OCI-LY1 (cell line): ENCODE data around the gene SNAI1.

Experiments used
- H2AFZ ChIP-seq: fragments of 200-600 bp; sonication (generic), shearing (Covaris generic); 2 replicates; pipeline ENCODE4 v1.6.0; 2014; ENCODE audit warnings: antibody characterized with exemption, mild to moderate bottlenecking, low read length
- H3F3A ChIP-seq: fragments of 200-600 bp; sonication (generic), shearing (Covaris generic); 2 replicates; pipeline ENCODE4 v1.6.0; 2014; ENCODE audit warnings: mild to moderate bottlenecking, antibody characterized with exemption, low read length, moderate library complexity; ENCODE audit not compliant: insufficient read depth
- H3K27ac ChIP-seq: fragments of 200-600 bp; sonication (generic); 2 replicates; pipeline ENCODE4 v1.5.1; 2014; ENCODE audit warnings: low read length, mixed run types, mild to moderate bottlenecking, low read depth; ENCODE audit not compliant: poor library complexity, severe bottlenecking
- H3K27me3 ChIP-seq: fragments of 200-600 bp; sonication (generic); 2 replicates; pipeline ENCODE4 v1.6.0; 2014; ENCODE audit warnings: antibody characterized with exemption, mild to moderate bottlenecking, low read length, moderate library complexity; ENCODE audit not compliant: insufficient read depth
- H3K36me3 ChIP-seq: fragments of 200-600 bp; sonication (generic); 2 replicates; pipeline ENCODE4 v1.6.1; 2014; ENCODE audit warnings: mild to moderate bottlenecking, antibody characterized with exemption, low read length, moderate library complexity, mixed read lengths; ENCODE audit not compliant: insufficient read depth
- H3K4me1 ChIP-seq: fragments of 200-600 bp; sonication (generic); 2 replicates; pipeline ENCODE4 v1.5.1; 2014; ENCODE audit warnings: mild to moderate bottlenecking, low read length, moderate library complexity; ENCODE audit not compliant: insufficient read depth, severe bottlenecking
- H3K4me2 ChIP-seq: fragments of 200-600 bp; sonication (generic), shearing (Covaris generic); 2 replicates; pipeline ENCODE4 v1.6.1; 2014; ENCODE audit warnings: low read length
- H3K4me3 ChIP-seq: fragments of 200-600 bp; sonication (generic); 2 replicates; pipeline ENCODE4 v1.5.1; 2014; ENCODE audit warnings: low read length, low read depth, mild to moderate bottlenecking, mixed read lengths; ENCODE audit not compliant: poor library complexity, severe bottlenecking
- H3K79me2 ChIP-seq: fragments of 200-600 bp; shearing (Covaris generic); 2 replicates; pipeline ENCODE4 v1.6.1; 2016; ENCODE audit warnings: mixed run types, low read length, mixed read lengths; ENCODE audit not compliant: insufficient read depth
- H3K9ac ChIP-seq: fragments of 200-600 bp; sonication (generic), shearing (Covaris generic); 2 replicates; pipeline ENCODE4 v1.6.1; 2014; ENCODE audit warnings: mild to moderate bottlenecking, low read length, mixed read lengths
- H3K9me2 ChIP-seq: fragments of 200-600 bp; sonication (generic), shearing (Covaris generic); 2 replicates; pipeline ENCODE4 v1.6.1; 2014; ENCODE audit warnings: low read depth, mild to moderate bottlenecking, low read length, mixed read lengths
- H3K9me3 ChIP-seq: fragments of 200-600 bp; shearing (Covaris generic); 2 replicates; pipeline ENCODE4 v1.6.1; 2014; ENCODE audit warnings: low read length, mixed read lengths
- H4K20me1 ChIP-seq: fragments of 200-600 bp; sonication (generic), shearing (Covaris generic); 2 replicates; pipeline ENCODE4 v1.6.0; 2016; ENCODE audit warnings: mild to moderate bottlenecking, low read length; ENCODE audit not compliant: insufficient read depth
- EZH2 ChIP-seq: fragments of 200-600 bp; sonication (generic), shearing (Covaris generic); IDR thresholded peaks from 2 replicates; pipeline ENCODE4 v1.8.0; 2017; ENCODE audit warnings: borderline replicate concordance, mixed run types, mild to moderate bottlenecking, antibody characterized with exemption, low read length, moderate library complexity, mixed read lengths
- TF ChIP-seq, protein P1 (sequence below): fragments of 200-600 bp; sonication (generic), shearing (Covaris generic); IDR thresholded peaks from 2 replicates; pipeline ENCODE4 v1.5.1; 2017; ENCODE audit warnings: mild to moderate bottlenecking, antibody characterized with exemption, low read length, moderate library complexity, mixed read lengths

SNAI1 gene

DNA sequence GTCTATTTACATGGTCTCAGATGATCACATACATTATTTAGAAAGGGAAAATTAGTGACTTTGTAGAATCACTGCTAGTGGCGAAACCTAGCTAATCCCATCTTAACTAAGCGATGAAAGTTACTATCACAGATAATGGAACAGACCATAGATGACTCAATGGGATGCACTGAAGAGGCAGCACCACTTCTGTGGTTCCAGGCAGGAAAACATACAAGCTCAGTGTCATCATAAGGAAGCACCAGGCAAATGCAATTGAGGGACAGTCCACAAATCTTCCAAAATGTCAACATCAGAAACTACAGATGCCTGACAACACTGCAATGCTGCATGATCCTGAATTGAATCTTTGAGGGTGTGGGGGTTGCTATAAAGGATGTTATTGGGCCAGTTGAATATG lies 15.9 kb upstream of the SNAI1 start:
- H3K9ac ChIP-seq = no peak overlapping the region
- no peak overlapping the region for H3K27ac ChIP-seq
- no peaks in the 10 kb centered on the region for H3K9me2 ChIP-seq
- no peaks in the 10 kb centered on the region for H3K27me3 ChIP-seq
- H4K20me1 ChIP-seq = no peaks in the 10 kb centered on the region
- H3K4me2 ChIP-seq = no peak overlapping the region
- H2AFZ ChIP-seq = no peak overlapping the region
- H3K4me1 ChIP-seq = no peaks in the 10 kb centered on the region
- no peak for TF ChIP-seq EZH2
- TF ChIP-seq, protein P1, sequence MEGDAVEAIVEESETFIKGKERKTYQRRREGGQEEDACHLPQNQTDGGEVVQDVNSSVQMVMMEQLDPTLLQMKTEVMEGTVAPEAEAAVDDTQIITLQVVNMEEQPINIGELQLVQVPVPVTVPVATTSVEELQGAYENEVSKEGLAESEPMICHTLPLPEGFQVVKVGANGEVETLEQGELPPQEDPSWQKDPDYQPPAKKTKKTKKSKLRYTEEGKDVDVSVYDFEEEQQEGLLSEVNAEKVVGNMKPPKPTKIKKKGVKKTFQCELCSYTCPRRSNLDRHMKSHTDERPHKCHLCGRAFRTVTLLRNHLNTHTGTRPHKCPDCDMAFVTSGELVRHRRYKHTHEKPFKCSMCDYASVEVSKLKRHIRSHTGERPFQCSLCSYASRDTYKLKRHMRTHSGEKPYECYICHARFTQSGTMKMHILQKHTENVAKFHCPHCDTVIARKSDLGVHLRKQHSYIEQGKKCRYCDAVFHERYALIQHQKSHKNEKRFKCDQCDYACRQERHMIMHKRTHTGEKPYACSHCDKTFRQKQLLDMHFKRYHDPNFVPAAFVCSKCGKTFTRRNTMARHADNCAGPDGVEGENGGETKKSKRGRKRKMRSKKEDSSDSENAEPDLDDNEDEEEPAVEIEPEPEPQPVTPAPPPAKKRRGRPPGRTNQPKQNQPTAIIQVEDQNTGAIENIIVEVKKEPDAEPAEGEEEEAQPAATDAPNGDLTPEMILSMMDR = no peak
- H3K4me3 ChIP-seq = no peak overlapping the region
- no peaks in the 10 kb centered on the region; the same call in 1 of the 2 replicates for H3K36me3 ChIP-seq
- H3K79me2 ChIP-seq = no peaks in the 10 kb centered on the region
- no peaks in the 10 kb centered on the region for H3K9me3 ChIP-seq
- no peaks in the 10 kb centered on the region for H3F3A ChIP-seq

DNA sequence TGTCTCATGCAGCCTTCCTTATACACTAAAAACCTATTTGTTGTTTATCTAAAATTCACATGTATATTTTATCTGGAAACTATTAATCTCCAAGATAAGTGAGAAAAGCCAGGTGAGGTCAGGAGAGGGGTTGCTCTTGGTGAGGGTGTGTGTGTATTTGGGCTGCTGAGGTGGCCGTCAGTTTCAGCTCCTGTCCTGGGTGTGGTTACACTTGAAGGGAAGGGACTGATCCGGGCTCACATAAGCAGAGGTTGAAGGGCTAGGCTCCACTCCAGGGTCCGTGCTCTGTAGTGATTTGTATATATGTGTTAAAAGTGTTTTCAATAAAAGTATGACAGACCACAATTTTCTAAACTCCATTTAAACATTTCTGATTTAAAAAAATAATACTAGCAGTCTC lies 13.5 kb upstream of the SNAI1 start:
- Histone ChIP-seq H3K27me3 (no peaks in the 10 kb centered on the region), H3K4me1 (no peaks in the 10 kb centered on the region), H3K27ac (no peak overlapping the region), H2AFZ (no peak overlapping the region), H3K9me2 (no peaks in the 10 kb centered on the region), H3K4me3 (no peak overlapping the region), H4K20me1 (no peaks in the 10 kb centered on the region), H3K9me3 (no peaks in the 10 kb centered on the region), H3K36me3 (no peaks in the 10 kb centered on the region; the same call in 1 of the 2 replicates), H3F3A (no peaks in the 10 kb centered on the region), H3K9ac (no peak overlapping the region), H3K79me2 (no peaks in the 10 kb centered on the region), H3K4me2 (no peak overlapping the region)
- TF ChIP-seq, protein P1 = no peak
- no peak for TF ChIP-seq EZH2

DNA sequence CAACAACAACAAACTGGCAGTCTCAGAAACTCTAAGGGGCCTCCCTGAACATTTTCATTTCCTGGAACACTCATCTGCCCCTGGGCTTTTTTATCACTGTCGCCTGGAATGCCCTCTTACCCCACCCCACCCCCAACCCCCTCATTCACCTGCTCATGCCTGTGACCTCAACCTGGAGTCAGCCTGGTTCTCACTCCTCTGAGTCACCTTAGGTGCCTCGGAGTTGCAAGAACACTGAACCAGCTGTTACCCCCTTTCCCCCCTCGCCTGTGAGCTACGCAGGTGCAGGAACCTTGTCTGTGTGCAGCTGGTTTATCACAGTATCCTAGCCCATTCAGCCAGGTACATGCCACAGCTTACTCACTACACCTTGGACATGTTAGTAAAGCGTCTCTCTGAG lies 12.8 kb upstream of the SNAI1 start:
- TF ChIP-seq, protein P1 = no peak
- TF ChIP-seq EZH2 = no peak
- Histone ChIP-seq H3K9ac (no peak overlapping the region), H3K27me3 (no peaks in the 10 kb centered on the region), H3K4me1 (no peaks in the 10 kb centered on the region), H3K9me2 (no peaks in the 10 kb centered on the region), H3K4me2 (no peak overlapping the region), H4K20me1 (no peaks in the 10 kb centered on the region), H3K4me3 (no peak overlapping the region), H3F3A (no peaks in the 10 kb centered on the region), H3K9me3 (no peaks in the 10 kb centered on the region), H3K36me3 (no peaks in the 10 kb centered on the region), H2AFZ (no peak overlapping the region), H3K27ac (no peak overlapping the region), H3K79me2 (no peaks in the 10 kb centered on the region)
